Measurements from ENCODE around the gene HOXA4.
A peak's percentile ranks its signal among the peaks of the same experiment; 100 is the strongest.

The HOXA4 gene

DNA sequence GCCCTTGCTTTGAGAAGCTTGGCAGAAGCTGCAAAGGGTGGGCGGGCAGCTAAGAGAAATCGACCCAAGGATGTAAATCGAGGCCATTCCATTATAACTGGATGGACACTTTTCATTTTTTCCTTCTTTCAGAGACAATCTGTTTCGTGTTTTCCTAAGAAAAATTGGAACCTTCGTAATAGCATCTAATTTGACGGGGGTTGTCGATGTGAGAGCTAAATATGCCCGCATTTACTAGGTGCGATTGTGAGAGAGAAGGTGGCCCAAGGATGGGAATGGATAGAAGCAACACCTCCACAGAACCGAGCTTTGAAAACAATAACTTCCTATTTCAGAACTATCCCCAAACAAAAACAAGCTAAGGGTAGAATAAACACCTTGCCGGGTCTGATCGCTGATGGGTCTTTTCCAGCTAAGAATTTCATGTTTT lies 848 bp upstream of the HOXA4 start:
- no peak for DNase-seq

DNA sequence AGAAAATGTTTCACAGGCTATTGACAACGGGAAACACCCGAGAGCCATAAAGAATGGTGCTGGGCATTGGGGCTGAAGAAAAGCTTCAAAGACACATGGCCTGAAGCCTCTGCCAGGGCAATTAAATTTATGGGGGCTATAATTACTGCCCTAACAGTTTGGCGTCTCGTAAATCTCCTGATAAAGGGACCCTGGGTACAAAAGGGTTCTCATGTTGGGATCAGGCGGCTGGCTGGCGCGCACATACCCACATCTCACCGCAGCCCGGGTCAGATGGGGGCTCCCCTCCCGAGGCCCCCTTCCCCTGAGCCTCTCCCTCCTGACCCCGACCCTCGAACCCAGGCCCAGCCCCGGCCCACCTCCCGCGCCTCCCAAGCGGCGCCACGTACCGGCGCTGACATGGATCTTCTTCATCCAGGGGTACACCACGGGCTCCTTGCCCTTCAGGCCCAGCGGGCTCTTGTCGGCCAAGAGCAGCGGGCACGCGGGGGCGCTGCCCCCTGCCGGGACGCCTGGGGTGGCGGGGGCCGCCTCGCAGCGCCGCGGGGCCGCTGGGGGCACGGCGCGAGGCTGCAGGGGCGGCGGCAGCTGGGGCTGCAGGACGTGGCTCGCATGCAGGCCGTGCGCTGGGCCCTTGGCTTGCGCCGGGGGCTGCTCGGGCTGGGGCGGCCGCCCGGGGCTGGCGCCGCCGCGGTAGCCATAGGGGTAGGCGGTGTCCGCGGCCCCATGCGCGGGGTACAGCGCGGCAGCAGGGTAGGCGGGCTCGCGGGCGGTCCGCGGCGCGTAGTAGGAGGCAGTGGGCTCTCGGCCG lies 623 bp downstream of the HOXA4 start:
- no peak for DNase-seq

DNA sequence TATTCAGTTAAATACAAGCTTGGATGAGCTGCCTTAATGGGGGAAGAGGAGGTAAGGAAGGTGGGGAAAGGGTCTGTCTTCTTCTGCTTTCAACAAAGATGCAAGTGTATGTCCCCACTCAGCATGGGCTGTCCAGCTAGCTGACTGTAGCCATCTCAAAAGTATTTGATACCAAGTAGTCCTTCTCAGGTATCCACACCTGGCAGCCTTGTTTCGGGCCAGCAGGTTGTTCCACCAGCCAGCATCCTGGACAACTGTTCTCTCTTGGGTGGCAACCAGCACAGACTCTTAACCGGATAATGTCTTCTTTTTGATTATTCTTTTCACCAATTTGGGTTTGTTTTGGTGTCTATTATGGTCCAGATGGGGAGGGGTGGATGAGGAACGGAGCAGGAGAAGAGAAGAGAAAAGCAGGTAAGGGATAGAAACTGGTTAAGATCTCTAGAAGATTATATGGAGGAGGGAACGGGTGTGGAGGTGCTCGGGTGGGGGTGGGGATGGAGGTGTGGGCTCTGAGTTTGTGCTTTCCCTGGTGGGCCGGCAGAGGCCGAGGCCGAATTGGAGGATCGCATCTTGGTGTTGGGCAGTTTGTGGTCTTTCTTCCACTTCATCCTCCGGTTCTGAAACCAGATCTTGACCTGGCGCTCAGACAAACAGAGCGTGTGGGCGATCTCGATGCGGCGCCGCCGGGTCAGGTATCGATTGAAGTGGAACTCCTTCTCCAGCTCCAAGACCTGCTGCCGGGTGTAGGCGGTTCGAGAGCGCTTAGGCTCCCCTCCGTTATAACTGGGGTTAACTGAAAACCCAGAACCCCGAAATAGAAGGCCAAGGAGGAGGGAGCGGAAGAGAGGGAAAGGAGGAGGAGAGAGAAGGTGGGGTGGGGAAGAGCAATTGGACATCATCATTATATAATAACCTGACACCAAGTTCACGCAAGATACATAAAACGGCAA lies 1.5 kb downstream of the HOXA4 start:
- no peak for DNase-seq

DNA sequence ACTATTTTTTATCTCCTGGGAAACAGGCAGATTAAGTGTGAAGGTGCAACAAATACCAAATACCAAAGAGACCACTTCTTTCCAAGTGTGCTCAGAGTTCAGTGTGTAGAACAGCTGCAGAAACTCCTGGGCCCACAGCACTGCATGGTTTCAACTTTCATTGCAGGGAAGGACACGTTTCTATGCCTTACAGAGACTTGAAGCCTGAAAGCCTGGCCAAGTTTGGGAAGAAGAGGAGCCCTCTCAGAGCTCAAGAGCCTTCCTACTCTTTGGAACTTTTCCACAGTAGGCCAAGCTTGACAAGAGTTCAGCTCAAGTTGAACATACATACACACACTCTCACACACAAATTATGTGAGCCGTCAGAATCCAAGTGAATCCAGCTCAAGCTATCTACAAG lies 2.5 kb downstream of the HOXA4 start:
- no peak for DNase-seq

DNA sequence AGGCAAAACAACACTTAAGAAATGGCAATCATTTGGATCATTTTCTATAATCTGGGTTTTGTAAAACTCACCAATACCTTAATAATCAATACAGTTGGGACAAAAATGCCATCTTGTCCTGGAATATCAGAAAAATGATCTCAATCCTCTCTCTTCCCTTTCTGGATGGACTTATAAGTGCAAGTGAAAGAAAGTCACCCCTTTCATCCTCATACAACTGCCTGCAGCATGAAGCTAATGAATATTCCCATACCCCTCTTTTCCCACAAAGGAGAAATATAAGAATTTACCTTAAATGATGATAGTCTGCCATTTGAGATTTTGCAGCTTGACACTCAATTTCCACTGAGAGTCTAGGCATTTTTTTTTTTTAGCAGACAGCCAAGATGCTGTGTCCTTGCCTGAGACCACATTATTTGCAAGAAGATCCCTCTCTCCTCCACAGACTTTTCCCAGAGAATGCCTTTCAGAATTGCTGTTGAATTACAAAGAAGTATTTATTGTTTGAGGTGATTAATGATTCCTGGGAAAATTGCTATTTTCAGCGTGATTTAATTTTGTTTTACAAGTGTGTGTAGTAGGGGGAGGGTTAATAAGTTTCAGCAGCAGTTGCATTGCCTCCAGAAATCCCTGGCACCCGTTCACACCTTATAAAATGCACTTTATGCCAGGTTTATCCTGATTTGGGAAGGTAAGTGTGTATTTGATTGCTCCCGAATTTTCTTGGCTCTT lies 3.8 kb downstream of the HOXA4 start:
- DNase-seq = no peak

DNA sequence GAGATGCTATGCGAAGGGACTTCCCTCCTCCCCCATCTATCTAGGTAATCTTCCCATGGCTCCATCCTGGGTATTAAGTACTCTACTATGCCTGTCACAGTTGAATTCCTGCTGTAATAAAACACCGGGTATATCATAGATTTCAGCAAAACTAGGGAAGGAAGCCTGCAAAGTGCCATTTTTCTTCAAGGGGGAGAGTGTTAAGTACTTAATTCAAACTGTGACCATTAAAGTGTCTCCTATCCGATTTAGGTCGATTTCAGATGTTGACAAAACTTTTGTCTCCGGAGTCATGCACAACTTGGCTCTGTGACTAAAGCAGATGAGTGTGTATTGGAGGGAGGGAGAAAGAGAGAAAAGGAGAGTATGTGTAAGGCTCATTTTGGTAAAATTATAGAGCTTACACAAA lies 4.6 kb downstream of the HOXA4 start:
- no peak for DNase-seq

DNA sequence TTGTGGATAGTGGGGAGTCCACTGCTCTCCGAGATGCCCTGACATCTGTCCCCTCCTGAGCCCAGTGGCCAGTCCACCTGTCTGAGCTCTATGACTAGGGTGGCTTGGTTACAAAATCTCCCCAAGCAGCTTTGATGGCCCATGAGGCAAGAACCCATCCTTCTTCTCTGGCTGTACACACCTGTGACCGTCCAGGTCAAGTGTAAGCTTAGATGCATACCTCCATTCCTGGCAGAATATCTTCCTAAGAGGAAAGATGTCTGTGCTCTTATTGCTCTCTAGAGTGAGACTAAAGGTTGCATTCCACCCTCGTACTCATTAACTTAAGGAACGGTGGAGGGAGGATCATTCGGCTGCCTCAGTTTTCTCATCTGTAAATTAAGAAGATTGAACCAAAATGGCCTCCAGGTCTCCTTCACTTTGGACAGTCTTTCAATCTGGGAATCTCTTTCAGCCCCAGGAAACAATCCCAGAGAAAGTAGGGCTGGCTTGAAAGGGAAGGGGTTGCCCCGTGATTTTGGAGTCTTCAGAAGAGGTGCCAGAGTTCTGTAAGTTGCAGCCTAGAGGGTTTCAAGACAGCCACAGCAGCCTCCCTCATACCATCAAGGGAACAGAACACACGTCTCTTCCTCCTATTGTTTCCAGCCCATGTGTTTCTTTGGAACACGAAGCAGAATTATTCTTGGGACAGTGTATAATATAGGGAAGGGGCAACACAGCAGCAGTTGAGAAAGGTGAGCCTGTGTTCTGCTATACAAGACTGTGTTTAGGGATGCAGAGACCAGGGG lies 5.5 kb downstream of the HOXA4 start:
- DNase-seq = no peak

DNA sequence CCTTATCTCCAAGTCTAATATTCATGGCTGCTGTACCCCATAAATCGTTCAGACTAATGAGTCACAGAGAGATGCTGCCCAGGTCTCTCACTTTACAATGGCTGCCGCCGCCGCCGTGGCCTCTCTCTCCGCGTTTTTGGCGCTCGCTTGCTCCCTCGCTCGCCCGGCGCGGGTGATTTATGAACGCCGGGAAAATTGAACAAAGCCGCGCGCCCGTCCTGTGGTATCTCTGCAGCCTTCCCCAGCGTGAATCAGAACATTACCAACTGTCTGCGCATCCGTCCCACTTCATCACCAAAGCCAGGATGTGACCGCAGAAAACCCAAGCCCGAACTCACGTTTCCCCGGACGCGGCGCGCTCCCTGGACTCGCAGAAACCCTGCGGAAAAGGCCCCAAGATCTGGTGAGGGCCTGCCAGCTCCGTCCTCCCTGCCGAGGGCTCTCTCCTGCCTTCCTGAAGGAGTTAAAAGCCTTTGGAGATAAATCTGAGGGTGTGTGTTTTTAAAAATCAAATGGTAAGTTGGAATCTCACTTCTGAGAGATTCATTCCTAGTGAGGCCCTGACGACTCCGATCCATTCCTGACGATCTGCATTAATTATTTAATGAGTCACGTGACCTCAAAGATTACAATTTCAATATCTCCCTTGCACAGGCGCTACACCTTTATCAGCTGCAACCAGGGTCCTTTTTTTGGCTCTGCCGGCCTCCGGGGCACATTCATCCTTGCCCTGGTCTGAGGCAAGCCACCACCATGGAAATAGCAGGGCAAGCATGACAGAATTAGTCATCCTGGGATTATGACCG lies 6.3 kb downstream of the HOXA4 start:
- DNase-seq = no peak

DNA sequence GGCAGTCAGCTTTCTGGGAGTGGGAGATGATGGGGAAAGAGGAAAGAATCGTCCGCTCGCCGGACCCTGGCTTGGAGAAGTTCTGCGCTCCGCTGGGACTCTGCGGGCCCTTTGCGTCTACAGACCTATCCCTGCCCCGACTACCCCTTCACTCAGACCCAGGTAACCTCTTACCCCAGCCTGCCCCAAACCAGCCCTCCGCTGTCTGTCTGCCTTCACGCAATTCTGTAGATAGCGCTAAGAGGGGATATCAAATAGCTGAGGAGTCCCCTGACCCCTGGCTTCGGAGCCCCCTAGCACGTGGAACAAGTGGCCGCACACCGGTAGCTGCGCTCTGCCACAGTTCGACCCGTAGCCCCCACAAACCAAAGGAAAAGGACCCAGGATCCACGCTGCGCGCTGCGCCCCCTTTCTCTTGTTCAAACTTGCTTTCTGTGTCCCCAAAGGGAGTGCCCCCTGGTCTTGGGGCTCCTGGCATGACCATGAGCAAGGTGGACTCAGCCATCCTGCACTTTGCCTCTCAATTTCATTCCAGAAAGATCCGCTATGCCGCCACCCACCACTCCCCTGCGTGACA lies 7.0 kb downstream of the HOXA4 start:
- no peak for DNase-seq

DNA sequence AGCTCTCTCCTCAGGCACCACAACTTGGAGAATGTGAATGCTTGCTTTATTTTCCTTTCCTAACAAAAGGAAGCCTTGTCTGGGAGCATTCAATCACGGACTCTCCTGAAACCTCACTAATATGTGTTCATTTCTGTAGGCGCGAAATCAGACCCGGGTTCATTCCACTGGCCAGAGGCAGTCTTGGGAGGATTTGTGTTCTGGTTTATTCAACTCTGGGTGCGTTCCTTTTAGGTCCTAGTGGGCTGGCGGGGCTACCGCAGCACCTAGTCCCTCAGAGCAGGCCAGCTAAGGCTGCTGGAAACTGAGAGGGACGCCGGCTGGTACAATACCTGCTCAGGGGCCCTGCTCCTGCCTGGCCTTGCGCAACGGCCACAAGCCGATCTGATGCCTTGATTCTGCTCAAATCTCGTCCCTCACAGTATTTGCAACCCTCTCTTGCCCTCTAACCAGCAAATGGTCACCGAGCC lies 7.5 kb downstream of the HOXA4 start:
- DNase-seq = no peak

DNA sequence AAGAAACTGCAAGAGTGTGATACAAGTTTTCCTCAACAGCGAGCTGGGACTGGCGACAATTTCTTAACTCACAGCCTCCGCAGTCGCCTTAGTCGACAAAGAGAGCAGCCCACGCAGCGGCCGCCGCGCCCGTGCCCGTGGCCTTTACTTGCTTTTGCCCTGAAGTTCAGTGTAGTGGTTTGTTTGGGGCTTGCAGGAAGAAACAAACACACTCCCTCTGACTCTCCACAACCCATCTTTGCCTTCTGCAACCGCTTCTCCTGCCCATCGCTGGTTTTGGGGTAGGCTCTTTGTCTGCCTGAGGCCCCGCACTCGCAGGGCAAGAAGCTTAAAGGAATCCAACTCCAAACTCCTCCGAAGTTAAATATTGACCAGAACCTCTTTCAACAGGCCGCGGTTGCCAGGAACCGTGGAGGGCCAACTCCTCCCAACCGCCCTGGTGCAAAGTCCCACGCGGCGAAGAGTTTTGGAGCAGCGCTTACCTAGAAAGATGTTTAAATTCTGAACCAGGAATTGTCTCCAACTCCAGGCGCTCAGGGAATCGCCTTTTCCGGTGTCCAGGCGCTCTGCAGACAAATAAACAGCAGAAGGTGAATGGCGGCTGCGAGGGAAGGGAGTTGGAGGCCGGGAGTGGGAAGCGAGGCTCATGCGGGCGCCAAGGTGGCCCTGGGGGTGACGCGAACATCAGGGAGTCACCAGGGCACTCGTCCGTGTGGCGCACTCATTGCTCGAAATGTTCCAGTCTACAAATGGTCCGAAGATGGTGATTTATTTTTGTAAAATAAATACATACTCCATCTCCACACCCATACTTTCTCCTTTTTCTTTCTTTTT lies 8.3 kb downstream of the HOXA4 start:
- DNase-seq = no peak

DNA sequence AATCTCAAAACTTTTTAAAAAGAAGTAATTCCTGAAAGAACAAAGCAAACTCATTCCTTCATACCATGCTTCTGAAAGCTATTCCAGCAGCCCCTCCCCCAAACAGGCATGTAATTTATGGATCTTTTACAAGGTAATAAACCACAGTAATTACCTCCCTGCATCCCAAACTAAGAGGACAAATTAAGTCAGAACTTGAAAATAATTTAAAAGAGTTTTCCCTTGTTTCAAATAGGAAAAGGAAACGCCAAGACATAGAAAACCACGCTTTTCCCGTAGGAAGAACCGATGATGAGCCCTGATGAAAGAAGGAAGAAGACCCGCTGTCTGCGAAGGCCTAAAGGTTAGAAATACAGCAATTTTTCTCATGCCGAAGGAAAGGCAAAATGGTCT lies 8.9 kb downstream of the HOXA4 start:
- no peak for DNase-seq

DNA sequence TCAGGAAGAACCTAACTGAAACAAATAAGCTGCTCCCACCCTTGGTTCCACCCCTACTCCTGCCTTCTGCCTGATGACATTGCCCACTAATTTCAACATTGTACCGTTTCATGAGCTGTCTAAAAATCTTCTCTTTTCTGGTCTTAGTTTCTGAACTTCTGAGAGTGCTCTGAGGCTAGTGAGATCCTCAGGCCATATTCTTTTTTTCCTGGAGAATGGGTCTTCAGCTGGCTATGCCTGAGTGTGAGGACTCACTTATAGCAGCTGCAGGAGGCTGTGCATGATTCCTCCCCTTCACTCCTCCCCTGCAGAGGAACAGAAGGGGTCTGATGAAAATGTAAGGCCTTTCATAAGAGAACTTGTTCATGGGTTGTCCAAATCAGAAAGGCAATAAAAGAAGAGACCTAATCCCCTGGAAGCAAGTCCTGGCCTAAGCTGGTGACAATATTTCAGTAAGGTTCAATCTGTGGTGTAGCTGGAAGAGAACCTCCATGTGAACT lies 11.1 kb downstream of the HOXA4 start:
- no peak for DNase-seq

DNA sequence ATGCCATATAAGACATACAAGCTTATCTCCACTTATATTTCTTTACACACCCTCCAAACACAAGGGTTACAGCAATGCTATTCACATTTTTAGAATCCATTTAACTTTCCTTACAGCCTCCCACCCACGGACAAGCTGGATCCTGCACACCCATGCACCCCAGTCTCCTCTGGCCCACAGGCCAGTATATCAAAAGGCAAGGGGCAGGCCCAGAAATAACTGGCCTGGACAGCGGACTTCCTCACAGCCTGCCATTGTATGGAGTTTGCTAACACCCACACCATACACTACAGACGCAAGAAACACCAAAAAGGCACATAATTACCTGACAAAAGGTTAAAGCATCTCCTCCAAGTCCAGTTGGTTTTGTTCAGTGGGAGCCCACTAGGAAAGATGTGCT lies 12.0 kb downstream of the HOXA4 start:
- DNase-seq = no peak

DNA sequence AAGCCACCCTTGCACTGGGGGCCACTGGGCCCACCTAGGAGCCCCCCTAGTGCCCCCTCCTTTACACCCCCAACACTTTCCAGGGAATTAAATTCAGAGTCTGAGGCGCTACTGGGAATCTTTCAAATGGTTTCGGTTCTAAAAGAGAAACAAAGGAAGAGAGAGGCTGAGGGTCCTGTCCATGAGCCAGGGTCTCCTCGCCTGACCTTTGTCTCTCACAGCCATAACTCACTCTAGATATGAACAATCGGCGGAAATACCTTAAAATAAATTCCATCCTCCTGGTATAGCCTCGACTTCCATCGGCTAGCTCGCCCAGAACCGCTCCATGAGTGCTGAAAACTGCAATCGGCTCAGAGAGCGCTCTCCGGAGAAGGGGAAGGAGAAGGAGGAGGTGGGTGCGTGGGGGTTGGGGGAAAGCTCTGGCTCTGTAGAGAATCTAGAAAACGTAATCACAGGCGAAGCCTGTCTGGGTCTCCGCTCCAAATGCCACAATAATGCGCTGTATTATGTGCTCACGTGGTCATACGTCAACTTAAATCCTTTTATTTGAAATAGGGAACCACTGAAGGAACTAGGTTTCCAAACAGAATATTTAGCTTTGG lies 12.6 kb downstream of the HOXA4 start:
- DNase-seq = peak; percentile 27

DNA sequence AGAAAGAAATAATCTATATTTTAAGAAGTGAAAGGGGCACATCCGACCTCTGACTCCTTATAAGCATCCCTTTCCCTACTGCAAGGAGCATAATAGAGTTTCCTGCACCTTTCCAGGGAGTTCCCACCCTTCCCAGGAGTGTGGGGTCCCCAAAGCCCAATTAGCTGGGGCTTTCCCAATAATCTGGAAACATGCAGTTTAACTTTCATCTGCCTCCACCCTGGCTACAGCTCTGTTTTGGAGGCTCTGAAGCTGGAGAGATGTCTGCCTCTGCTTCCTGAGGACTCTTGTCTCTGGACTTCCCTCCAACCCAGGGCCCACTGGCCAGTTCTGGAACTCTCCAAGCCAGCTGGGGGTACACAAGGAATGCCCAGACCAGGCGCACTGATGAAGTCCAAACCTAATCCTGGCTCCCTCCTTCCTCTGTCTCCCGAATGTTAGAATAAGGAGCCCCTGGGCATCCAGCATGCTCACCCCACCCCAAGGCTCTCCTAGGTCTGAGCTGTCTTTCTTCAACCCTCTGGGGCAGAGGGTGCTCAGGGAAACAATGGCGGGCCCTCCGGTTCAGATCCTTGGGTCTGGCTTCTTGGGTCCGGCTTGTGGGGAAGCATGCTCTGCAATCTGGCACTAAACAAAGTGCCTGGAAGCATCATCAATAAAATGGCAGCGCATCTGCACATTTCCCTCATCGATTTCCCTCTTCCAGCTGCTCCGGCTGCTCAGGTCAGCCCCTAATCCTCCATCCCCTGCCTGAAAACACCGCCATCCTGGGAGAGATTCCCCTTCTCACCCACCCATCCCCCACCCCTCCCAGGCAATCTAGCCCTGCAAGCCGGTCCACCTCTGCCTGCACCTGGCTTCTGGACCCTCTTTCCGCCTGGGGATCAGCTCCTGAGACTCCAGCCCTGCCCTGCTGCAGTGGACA lies 13.3 kb downstream of the HOXA4 start:
- DNase-seq = peak; percentile 64

DNA sequence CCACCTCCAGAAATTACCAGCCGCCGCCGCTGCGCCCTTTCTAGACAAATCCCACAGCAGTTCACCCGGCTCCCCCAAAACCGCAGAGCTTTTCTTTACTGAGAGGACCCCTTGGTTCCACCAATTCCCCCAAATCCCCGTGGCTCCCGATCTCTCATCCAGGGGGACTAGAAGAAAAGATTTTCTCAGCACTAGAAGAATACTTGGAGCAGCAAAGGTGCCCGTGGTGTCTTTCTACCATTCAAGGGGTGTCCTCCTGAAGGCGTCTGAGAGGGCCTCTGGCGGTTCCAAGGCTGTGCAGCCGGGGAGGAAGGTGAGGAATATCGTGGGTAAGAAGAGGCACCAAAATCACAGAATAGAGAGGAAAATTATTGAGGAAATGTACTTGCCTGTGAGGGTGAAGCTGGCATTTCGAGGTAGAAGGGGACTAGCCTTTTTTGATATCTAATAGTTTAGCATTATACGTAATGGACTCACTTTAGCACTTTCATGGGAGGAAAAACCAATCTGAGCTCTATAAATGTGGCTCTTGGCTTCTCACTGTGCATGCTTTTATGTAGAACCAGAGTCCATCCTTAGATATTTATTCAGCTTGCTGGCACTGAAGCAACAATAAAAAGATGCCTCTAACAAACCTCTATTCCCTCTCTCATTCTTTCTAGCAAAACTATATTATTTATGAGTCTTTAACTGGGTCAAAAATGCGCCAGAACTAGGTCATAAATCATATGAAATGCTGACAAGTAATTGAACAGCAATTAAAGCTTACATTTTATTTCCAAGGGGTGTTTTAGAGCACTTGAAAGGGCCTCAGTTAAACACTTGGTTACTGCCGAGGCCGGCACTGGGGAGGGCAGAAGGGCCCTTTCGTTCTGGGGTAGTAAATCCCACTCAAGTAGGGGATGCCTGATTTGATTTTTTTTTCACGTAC lies 14.3 kb downstream of the HOXA4 start:
- DNase-seq = no peak
